GM19395 (cell line): ENCODE data around the gene RXFP1.
"Not testable (repeated sequence)": the region's sequence is repeated elsewhere in the genome, so short reads cannot be mapped to it uniquely, and the experiment has no call there.

Experiments used
- ATAC-seq: cut with Tn5 transposase; IDR thresholded peaks from one replicate; pipeline ENCODE4 v1.9.1; 2021; ENCODE audit warnings: mild to moderate bottlenecking, moderate library complexity; ENCODE audit not compliant: unreplicated experiment

Gene RXFP1

GRCh38 chr4:158606969-158607368, 85.3 kb downstream of the RXFP1 start:
- ATAC-seq: no peak

GRCh38 chr4:158609116-158609515, 87.4 kb downstream of the RXFP1 start:
- no peak for ATAC-seq

GRCh38 chr4:158610790-158611189, 89.1 kb downstream of the RXFP1 start:
- peak; percentile 97 for ATAC-seq

GRCh38 chr4:158613046-158613445, 91.4 kb downstream of the RXFP1 start:
- ATAC-seq: no peak

- no peak for ATAC-seq
These were observed 96.3 kb downstream of the RXFP1 start for GRCh38 chr4:158617956-158618355.

- peak; percentile 49 for ATAC-seq
These were observed 100.0 kb downstream of the RXFP1 start for GRCh38 chr4:158621729-158622128.

GRCh38 chr4:158622251-158622650, 100.6 kb downstream of the RXFP1 start:
- ATAC-seq: no peak

- ATAC-seq: peak; percentile 91
These were observed 103.3 kb downstream of the RXFP1 start for GRCh38 chr4:158624889-158625478.

- ATAC-seq: no peak
These were observed 103.9 kb downstream of the RXFP1 start for GRCh38 chr4:158625544-158625943.

GRCh38 chr4:158630893-158631292, 109.2 kb downstream of the RXFP1 start:
- no peak for ATAC-seq

- no peak for ATAC-seq
These were observed 114.9 kb downstream of the RXFP1 start for GRCh38 chr4:158636619-158637018.

GRCh38 chr4:158644356-158644755, 122.7 kb downstream of the RXFP1 start:
- ATAC-seq: no peak

- no peak for ATAC-seq
These were observed 123.1 kb downstream of the RXFP1 start for GRCh38 chr4:158644760-158645159.

GRCh38 chr4:158649111-158649680, 127.5 kb downstream of the RXFP1 start:
- no peak for ATAC-seq

- peak; percentile 62 for ATAC-seq
These were observed 131.2 kb downstream of the RXFP1 start for GRCh38 chr4:158652920-158653319.

GRCh38 chr4:158656439-158656838, 134.8 kb downstream of the RXFP1 start:
- no peak for ATAC-seq

- ATAC-seq: no peak
These were observed 135.6 kb downstream of the RXFP1 start for GRCh38 chr4:158657291-158657690.

GRCh38 chr4:158663255-158663654, 141.6 kb downstream of the RXFP1 start:
- not testable (repeated sequence) for ATAC-seq

- not testable (repeated sequence) for ATAC-seq
These were observed 142.3 kb downstream of the RXFP1 start for GRCh38 chr4:158663707-158664625.

GRCh38 chr4:158664806-158665205, 143.1 kb downstream of the RXFP1 start:
- ATAC-seq: no peak

GRCh38 chr4:158666892-158667291, 145.2 kb downstream of the RXFP1 start:
- ATAC-seq: no peak

- ATAC-seq: no peak
These were observed 146.0 kb downstream of the RXFP1 start for GRCh38 chr4:158667651-158668198.
